Measurements from ENCODE around the gene DNAJC22. TPM values are rescaled to one million over a fixed set of nuclear protein-coding genes. Genes with fewer than 3 reads are reported as not detected.

The DNAJC22 gene
- total and polyA plus RNA-seq, 2 of the 13 experiments (the other 11 are each of a cell fraction or from before 2014, with no cell fraction given): 25.2 to 31.7 TPM

DNA sequence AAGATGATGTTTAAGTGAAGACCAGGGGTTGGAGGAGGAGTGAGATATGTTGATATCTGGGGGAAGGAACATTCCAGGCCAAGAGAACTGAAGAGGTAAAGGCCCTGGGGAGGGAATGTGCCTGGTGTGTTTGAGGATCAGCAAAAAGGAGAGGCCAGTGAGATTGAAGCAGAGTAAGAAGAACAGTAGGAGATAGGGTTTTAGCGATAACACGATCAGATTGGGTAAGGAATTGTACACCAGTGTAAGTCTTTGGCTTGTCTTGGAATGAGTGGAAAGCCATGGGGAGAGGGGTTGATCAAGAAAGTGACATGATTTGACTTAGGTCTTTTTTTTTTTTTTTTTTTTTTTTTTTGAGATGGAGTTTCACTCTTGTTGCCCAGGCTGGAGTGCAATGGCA, 18.8 kb upstream of the DNAJC22 start:
- 100% methylated on average over 2 of the region's 2 CpGs for WGBS (ENCODE audit: low lambda C conversion rate)
- H3K79me2 ChIP-seq (ENCODE audit: insufficient read depth, low read length): peaks cover 8% of the 10 kb centered on the region
- no peaks in the 10 kb centered on the region for H4K20me1 ChIP-seq (ENCODE audit: insufficient read depth, low read length)
- peaks cover 0 to 4% of the 10 kb centered on the region in 2 experiments; a peak in 1 of 5 replicates for H3K27me3 ChIP-seq (ENCODE audit: control insufficient read depth in 1 of 2, insufficient read depth in 2 of 2, low read length in 2 of 2)
- no peak overlapping the region for H2AFZ ChIP-seq (ENCODE audit: low read length)
- H3K4me3 ChIP-seq (replicated peaks in 1 of 3; ENCODE audit: insufficient read depth in 1 of 3, low read depth in 2 of 3, low read length in 3 of 3): no peak overlapping the region
- no peak overlapping the region for H3K4me2 ChIP-seq (ENCODE audit: low read depth, low read length)
- H3K4me1 ChIP-seq (ENCODE audit: insufficient read depth, low read length): peaks cover 25% of the 10 kb centered on the region
- no TSS peak for BruUV-seq (replicated peaks)
- DNase-seq (ENCODE audit: low spot score) (no peak), FAIRE-seq (no peak), ATAC-seq (no peak)
- CTCF ChIA-PET (ENCODE audit: low intra/inter-chr PET ratio, low total read pairs): no interaction called here
- in situ Hi-C loops (cut with HindIII; ENCODE audit: extremely low pct_ligation_motif_present, low pct_unique_long_range_greater_than_20kb) (no loop called here), intact Hi-C loops (cut with micrococcal nuclease; ENCODE audit: unreplicated experiment) (no loop called here)
- H3K36me3 ChIP-seq (replicated peaks in 1 of 2; ENCODE audit: control insufficient read depth in 1 of 2, insufficient read depth in 2 of 2, low read length in 2 of 2): peaks cover 16 to 43% of the 10 kb centered on the region in 2 experiments
- POLR2A ChIA-PET: no interaction called here
- no peak overlapping the region for H3K27ac ChIP-seq (ENCODE audit: extremely low read length, insufficient read depth, low read length)
- H3K9me3 ChIP-seq (ENCODE audit: low read length): no peaks in the 10 kb centered on the region
- no peak overlapping the region for H3K9ac ChIP-seq (ENCODE audit: insufficient read depth, low read depth, low read length)
- no peak for TF ChIP-seq ZNF253 (CRISPR knock-in tag; IDR thresholded peaks at IDR 0.05; ENCODE audit: borderline replicate concordance)
- TF ChIP-seq NCOA1 (CRISPR knock-in tag; IDR thresholded peaks at IDR 0.05): no peak
- TF ChIP-seq, protein P1, sequence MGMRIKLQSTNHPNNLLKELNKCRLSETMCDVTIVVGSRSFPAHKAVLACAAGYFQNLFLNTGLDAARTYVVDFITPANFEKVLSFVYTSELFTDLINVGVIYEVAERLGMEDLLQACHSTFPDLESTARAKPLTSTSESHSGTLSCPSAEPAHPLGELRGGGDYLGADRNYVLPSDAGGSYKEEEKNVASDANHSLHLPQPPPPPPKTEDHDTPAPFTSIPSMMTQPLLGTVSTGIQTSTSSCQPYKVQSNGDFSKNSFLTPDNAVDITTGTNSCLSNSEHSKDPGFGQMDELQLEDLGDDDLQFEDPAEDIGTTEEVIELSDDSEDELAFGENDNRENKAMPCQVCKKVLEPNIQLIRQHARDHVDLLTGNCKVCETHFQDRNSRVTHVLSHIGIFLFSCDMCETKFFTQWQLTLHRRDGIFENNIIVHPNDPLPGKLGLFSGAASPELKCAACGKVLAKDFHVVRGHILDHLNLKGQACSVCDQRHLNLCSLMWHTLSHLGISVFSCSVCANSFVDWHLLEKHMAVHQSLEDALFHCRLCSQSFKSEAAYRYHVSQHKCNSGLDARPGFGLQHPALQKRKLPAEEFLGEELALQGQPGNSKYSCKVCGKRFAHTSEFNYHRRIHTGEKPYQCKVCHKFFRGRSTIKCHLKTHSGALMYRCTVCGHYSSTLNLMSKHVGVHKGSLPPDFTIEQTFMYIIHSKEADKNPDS (CRISPR knock-in tag; IDR thresholded peaks at IDR 0.05): no peak
- TF ChIP-seq ZBTB2 (CRISPR knock-in tag; IDR thresholded peaks at IDR 0.05; ENCODE audit: low read depth): no peak
- no peak for TF ChIP-seq ZFP36 (IDR thresholded peaks at IDR 0.05; ENCODE audit: borderline replicate concordance, low read depth, low read length, partially characterized antibody)
- no peak for TF ChIP-seq UBTF (CRISPR knock-in tag; IDR thresholded peaks at IDR 0.05)
- TF ChIP-seq SKIL (CRISPR knock-in tag; IDR thresholded peaks at IDR 0.05; ENCODE audit: borderline replicate concordance): no peak
- TF ChIP-seq KLF13 (CRISPR knock-in tag; IDR thresholded peaks at IDR 0.05): no peak
- TF ChIP-seq, protein P2, sequence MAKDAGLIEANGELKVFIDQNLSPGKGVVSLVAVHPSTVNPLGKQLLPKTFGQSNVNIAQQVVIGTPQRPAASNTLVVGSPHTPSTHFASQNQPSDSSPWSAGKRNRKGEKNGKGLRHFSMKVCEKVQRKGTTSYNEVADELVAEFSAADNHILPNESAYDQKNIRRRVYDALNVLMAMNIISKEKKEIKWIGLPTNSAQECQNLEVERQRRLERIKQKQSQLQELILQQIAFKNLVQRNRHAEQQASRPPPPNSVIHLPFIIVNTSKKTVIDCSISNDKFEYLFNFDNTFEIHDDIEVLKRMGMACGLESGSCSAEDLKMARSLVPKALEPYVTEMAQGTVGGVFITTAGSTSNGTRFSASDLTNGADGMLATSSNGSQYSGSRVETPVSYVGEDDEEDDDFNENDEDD (CRISPR knock-in tag; IDR thresholded peaks at IDR 0.05; ENCODE audit: borderline replicate concordance): no peak
- no peak for TF ChIP-seq ZNF605 (CRISPR knock-in tag; IDR thresholded peaks at IDR 0.05)
- TF ChIP-seq ETV5 (CRISPR knock-in tag; IDR thresholded peaks at IDR 0.05; ENCODE audit: borderline replicate concordance): no peak
- TF ChIP-seq GRHL1 (CRISPR knock-in tag; conservative IDR thresholded peaks at IDR 0.05): no peak
- no peak for TF ChIP-seq NCOR1 (IDR thresholded peaks at IDR 0.05; ENCODE audit: borderline replicate concordance, low read length)
